Bronchial epithelial cell (primary cell): ENCODE measurements around the gene NDST3. TPM values are rescaled to one million over a fixed set of nuclear protein-coding genes. Genes with fewer than 3 reads are reported as not detected.
A peak's percentile ranks its signal among the peaks of the same experiment; 100 is the strongest.

Source experiments
- DNase-seq: peaks from one replicate; pipeline ENCODE4 v3.0.0-alpha.2; 2010; ENCODE audit warnings: low read depth
- FAIRE-seq: peaks from 2 replicates; lab custom pipeline; 2011; peaks lifted over from hg19 to GRCh38; lab: Jason Lieb, UNC
- H3K27me3 ChIP-seq: 2 replicates; pipeline ENCODE4 v1.5.1; 2011; ENCODE audit warnings: low read length; ENCODE audit not compliant: control insufficient read depth, insufficient read depth
- H3K36me3 ChIP-seq: 2 replicates; pipeline ENCODE4 v1.5.1; 2011; ENCODE audit warnings: low read length; ENCODE audit not compliant: control insufficient read depth, insufficient read depth
- H3K4me3 ChIP-seq: 2 replicates; pipeline ENCODE4 v1.5.1; 2011; ENCODE audit warnings: mild to moderate bottlenecking, low read depth, low read length, control low read depth
- total RNA-seq: library from RNA; depleted of rRNA; stranded (reverse); fragments of >200 nt; gene quantifications from 2 replicates; pipeline ENCODE4 v1.2.1, GENCODE V29; 2014
- TF ChIP-seq, protein P1 (sequence below): IDR thresholded peaks from 2 replicates; pipeline ENCODE4 v1.5.1; 2011; ENCODE audit warnings: mild to moderate bottlenecking, moderate library complexity, low read length, control low read depth, inconsistent platforms; ENCODE audit not compliant: insufficient read depth, severe bottlenecking

The NDST3 gene
- total RNA-seq, 1 donor from 2014 or later, result not detected

DNA sequence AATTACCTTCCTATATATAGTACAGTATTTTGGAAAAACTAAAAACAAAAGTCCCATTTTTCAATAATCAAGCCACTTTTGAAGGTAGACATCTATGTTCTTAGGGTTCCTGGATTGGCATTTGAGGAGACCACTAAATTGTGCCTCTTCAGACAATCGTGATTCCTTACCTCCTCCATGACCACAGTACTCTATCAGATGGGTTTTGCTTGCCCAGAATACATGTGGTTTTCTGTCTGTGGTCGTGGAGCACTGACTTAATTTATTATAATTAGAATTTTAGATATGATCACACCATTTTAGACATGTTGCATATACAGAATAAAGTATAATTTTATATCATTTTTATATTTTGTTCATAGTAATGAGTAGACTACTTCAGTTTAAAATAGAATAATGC lies 67.9 kb downstream of the NDST3 start:
- H3K36me3 ChIP-seq, result no peaks in the 10 kb centered on the region
- DNase-seq (no peak), FAIRE-seq (no peak)
- TF ChIP-seq, protein P1, sequence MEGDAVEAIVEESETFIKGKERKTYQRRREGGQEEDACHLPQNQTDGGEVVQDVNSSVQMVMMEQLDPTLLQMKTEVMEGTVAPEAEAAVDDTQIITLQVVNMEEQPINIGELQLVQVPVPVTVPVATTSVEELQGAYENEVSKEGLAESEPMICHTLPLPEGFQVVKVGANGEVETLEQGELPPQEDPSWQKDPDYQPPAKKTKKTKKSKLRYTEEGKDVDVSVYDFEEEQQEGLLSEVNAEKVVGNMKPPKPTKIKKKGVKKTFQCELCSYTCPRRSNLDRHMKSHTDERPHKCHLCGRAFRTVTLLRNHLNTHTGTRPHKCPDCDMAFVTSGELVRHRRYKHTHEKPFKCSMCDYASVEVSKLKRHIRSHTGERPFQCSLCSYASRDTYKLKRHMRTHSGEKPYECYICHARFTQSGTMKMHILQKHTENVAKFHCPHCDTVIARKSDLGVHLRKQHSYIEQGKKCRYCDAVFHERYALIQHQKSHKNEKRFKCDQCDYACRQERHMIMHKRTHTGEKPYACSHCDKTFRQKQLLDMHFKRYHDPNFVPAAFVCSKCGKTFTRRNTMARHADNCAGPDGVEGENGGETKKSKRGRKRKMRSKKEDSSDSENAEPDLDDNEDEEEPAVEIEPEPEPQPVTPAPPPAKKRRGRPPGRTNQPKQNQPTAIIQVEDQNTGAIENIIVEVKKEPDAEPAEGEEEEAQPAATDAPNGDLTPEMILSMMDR, result no peak
- H3K27me3 ChIP-seq, result no peaks in the 10 kb centered on the region
- H3K4me3 ChIP-seq, result no peak overlapping the region

DNA sequence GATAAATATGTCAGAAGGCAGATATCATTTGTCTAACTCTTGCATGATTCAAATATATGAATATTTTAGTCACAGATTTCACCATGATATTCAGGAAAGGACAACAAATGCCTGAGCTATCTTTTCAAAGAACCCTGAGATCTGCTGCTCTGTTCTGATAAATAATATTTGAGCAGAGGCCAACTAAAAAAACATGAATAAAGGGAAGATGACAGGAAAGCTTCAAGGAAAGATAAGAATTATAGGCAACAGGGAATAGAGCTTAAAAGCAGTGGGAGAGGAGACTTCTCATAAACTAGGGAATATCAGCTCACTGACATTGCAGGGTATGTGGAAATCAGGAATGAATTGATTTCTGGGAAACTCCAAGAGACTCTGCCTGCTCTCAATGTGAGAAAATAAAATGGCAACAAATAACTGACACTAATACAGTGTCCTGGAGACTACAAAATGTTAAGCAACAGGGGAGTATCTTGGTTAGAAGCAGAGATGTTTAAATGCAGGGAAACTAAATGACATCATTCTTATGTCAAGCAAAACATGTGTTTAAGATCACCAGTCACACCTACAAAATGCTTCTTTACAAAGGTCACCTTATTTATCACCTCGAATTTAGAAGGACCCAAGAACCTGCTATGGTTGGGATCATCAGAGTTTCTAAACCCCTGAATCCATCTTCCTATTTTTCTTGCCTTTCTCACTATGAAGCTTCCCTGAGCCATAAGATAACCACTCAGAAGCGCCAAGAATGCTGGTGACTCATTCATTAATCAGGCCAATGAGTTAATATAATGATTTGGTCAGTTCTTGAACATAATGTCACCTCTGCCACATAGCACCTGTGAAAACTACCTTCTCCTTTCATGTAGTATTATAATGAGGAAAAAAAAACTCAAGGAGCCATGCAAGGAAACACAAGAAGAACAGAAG lies 78.1 kb downstream of the NDST3 start:
- FAIRE-seq (no peak), DNase-seq (peak; percentile 44)
- TF ChIP-seq, protein P1, result no peak

DNA sequence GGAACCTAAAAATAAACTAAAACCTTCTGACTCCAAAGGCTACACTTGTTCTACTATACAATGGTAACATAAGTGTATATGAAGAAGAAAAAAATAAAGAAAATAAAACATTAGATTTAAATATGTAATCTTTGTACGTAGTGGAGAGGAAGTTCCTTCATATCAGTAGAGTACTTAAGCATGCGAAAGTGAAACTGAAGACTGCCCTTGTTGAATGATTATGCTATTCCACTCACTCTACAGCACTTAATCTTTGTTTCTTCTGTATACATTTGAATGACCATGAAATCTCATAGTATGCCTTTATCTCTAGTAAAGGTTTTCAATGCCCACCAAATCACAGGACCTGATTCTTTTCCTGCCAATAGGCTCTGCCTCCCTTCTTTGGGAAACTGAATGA lies 78.9 kb downstream of the NDST3 start:
- DNase-seq (no peak), FAIRE-seq (no peak)
- H3K27me3 ChIP-seq, result no peaks in the 10 kb centered on the region
- no peak overlapping the region for H3K4me3 ChIP-seq
- TF ChIP-seq, protein P1, result no peak
- H3K36me3 ChIP-seq, result no peaks in the 10 kb centered on the region

More for the DNA sequence above, 78.1 kb downstream of the NDST3 start:
- Histone ChIP-seq H3K4me3 (no peak overlapping the region), H3K36me3 (no peaks in the 10 kb centered on the region), H3K27me3 (no peaks in the 10 kb centered on the region)

DNA sequence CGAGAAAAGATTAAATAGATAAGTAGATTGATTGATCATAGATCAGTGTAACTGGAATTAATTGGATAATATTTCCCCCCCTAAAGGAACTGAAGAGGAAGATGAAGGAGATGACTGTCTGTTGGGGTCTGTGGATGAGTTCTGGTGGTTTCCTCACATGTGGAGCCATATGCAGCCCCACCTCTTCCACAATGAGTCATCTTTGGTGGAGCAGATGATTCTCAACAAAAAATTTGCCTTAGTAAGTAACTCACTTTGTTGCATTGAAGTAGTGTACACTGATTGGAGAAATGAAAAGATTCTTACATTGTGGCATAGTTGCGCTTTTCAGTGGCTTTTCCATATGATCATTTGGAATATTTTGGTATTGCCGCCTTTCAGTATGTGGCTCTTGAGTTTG lies 80.4 kb downstream of the NDST3 start:
- Histone ChIP-seq H3K4me3 (no peak overlapping the region), H3K27me3 (no peaks in the 10 kb centered on the region), H3K36me3 (no peaks in the 10 kb centered on the region)
- DNase-seq (peak; percentile 3), FAIRE-seq (no peak)
- TF ChIP-seq, protein P1, result no peak

DNA sequence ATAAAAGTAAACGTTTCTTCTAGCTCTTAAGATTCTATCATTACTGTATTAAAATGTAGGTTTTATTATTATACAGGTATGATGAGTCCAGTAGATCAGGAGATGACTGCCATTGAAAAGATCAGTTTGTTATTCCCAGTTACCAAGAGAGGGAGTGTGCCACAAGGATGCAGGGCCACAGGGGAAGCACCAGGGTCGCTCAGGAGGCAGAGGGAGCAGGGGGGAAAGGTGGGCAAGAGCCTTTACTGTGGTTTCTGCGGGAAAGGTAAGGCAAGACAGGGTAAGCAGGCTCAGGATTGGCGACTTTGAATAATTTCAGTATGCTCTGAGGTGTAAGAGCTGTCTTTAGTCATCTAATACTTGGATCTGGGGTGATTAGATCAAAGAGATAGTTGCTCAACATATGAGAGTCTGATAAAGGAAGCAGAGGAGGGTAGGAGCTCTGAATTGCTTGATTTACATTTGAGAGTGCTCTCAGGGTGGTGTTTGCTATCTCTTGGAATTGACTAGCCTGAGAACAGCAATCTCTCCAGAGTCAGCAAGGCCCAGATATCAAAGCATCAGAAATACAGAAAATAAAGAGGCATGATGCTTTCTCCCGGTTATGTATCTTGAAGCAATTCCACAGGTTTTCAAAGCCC lies 86.0 kb downstream of the NDST3 start:
- no peaks in the 10 kb centered on the region for H3K27me3 ChIP-seq
- DNase-seq, result no peak
- H3K4me3 ChIP-seq, result no peak overlapping the region
- no peaks in the 10 kb centered on the region for H3K36me3 ChIP-seq
- FAIRE-seq, result no peak
- TF ChIP-seq, protein P1, result no peak
